Measurements from ENCODE around the gene ALDH1A2.

The ALDH1A2 gene

DNA sequence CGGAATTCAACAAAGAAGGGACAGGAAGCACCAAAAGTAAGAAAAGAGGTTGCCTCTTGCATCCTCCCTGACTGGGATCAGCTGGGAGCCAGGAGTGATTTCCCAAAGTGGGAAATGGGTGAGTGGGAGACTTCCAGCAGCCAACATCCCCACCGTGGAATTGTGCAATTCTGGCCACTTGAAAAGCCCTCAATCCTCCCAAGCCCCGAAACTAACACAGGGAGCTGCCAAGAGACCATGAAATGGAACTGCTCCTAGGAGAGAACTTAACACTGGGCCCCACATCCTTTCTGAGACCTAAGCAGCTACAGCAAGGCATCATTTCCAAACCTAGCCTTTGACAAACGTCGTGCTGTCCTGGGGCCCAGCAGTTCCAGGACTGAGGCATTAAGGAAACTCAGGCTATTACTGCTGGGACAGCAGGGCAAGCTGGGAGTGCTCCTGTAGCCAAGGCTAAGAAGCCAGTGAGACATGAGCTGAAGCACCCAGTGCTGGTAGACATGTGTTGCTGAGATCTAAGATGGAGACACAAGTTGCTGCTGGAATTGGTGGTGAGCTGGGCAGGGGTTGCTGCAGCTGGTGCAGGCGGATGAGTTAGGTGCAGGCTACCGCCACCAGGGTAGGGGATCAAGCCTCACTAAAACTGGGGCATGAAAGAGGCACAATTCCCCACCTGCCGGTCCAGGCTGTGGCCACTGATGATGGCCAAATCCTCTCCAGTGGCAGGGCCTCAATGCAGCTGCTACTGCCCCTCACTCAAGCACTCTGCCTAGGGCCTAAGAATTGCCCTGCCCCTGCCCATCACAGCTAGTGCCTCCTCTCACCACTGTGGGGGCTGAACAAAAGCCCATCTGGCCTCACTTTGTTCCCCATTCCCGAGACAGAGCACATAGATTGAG lies 43.9 kb downstream of the ALDH1A2 start:
- Histone ChIP-seq H3K27me3 (ENCODE audit: insufficient read depth, low read length) (no peaks in the 10 kb centered on the region), H3K23ac (ENCODE audit: low read length) (no peak overlapping the region), H3K9me3 (ENCODE audit: insufficient read depth, low read depth, low read length) (peaks cover 10% of the 10 kb centered on the region), H2BK120ac (ENCODE audit: insufficient read depth, low read length, poor library complexity) (no peak overlapping the region), H3K18ac (ENCODE audit: low read length) (no peak overlapping the region), H2BK5ac (ENCODE audit: low read depth, low read length, poor library complexity) (no peak overlapping the region), H3K79me1 (ENCODE audit: low read length) (no peaks in the 10 kb centered on the region), H3K27ac (ENCODE audit: low read depth, low read length) (no peak overlapping the region), H3K9ac (ENCODE audit: low read length) (no peak overlapping the region), H4K8ac (ENCODE audit: low read depth, low read length) (no peak overlapping the region), H3K4me3 (ENCODE audit: low read depth, low read length) (no peak overlapping the region), H3K4me1 (ENCODE audit: control insufficient read depth in 1 of 2, insufficient read depth in 2 of 2, low read length in 2 of 2) (no peaks in the 10 kb centered on the region), H2AFZ (ENCODE audit: insufficient read depth, low read length, poor library complexity) (no peak overlapping the region), H3K4me2 (ENCODE audit: low read length) (no peak overlapping the region), H3K14ac (ENCODE audit: low read length) (no peak overlapping the region), H4K12ac (ENCODE audit: low read depth, low read length) (no peak overlapping the region), H3K36me3 (ENCODE audit: control insufficient read depth in 1 of 2, insufficient read depth in 2 of 2, low read length in 2 of 2) (peaks cover 0 to 3% of the 10 kb centered on the region in 2 experiments), H3K4ac (ENCODE audit: low read depth, low read length) (no peak overlapping the region), H2BK12ac (ENCODE audit: low read length) (no peak overlapping the region), H4K91ac (ENCODE audit: low read depth, low read length) (no peak overlapping the region), H2AK5ac (ENCODE audit: low read length) (no peak overlapping the region), H3K79me2 (ENCODE audit: control insufficient read depth, insufficient read depth, low read length, poor library complexity) (no peaks in the 10 kb centered on the region)
- WGBS (ENCODE audit: extremely low coverage, insufficient coverage, insufficient read length) = no CpG with 5 or more reads among the region's 9 CpGs
- no peak for DNase-seq

DNA sequence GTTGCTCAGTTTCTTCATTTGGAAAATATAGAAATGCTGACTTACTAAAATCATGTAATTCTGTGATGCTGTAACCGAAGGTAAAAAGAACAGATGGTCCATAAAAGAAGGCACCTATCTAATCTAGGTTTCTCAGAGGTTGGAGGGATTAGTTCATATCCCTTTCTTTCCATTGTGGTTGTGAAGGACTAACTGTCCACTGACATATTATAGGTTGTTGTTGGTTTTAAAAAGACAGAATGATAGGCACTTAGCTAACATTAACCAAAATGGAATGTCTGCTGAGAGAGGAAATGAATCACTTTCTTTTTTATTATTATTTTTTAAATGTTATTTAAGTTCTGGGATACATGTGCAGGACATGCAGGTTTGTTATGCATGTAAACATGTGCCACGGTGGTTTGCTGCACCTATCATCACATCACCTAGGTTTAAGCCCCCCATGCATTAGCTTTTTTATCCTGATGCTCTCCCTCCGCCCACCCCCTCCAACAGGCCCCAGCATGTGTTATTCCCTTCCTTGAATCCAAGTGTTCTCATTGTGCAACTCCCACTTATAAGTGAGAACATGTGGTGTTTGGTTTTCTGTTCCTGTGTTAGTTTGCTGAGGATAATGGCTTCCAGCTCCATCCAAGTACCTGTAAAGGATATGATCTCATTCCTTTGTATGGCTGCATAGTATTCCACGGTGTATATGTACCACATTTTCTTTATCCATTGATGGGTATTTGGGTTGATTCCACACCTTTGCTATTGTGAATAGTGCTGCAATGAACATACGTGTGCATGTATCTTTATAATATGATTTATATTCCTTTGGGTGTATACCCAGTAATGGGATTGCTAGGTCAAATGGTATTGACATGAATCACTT lies 45.8 kb downstream of the ALDH1A2 start:
- no peak overlapping the region for H3K18ac ChIP-seq (ENCODE audit: low read length)
- no peak overlapping the region for H3K27ac ChIP-seq (ENCODE audit: low read depth, low read length)
- WGBS (ENCODE audit: extremely low coverage, insufficient coverage, insufficient read length) = no CpG with 5 or more reads among the region's 5 CpGs
- no peaks in the 10 kb centered on the region for H3K27me3 ChIP-seq (ENCODE audit: insufficient read depth, low read length)
- peaks cover 6% of the 10 kb centered on the region for H3K9me3 ChIP-seq (ENCODE audit: insufficient read depth, low read depth, low read length)
- no peak overlapping the region for H3K9ac ChIP-seq (ENCODE audit: low read length)
- H3K4me3 ChIP-seq (ENCODE audit: low read depth, low read length) = no peak overlapping the region
- H2AFZ ChIP-seq (ENCODE audit: insufficient read depth, low read length, poor library complexity) = no peak overlapping the region
- no peak overlapping the region for H4K91ac ChIP-seq (ENCODE audit: low read depth, low read length)
- no peak overlapping the region for H2AK5ac ChIP-seq (ENCODE audit: low read length)
- H3K79me2 ChIP-seq (ENCODE audit: control insufficient read depth, insufficient read depth, low read length, poor library complexity) = no peaks in the 10 kb centered on the region
- H3K14ac ChIP-seq (ENCODE audit: low read length) = no peak overlapping the region
- H2BK5ac ChIP-seq (ENCODE audit: low read depth, low read length, poor library complexity) = no peak overlapping the region
- H3K23ac ChIP-seq (ENCODE audit: low read length) = no peak overlapping the region
- H3K79me1 ChIP-seq (ENCODE audit: low read length) = no peaks in the 10 kb centered on the region
- no peak overlapping the region for H2BK12ac ChIP-seq (ENCODE audit: low read length)
- no peaks in the 10 kb centered on the region for H3K36me3 ChIP-seq (ENCODE audit: control insufficient read depth in 1 of 2, insufficient read depth in 2 of 2, low read length in 2 of 2)
- no peak overlapping the region for H4K8ac ChIP-seq (ENCODE audit: low read depth, low read length)
- H3K4ac ChIP-seq (ENCODE audit: low read depth, low read length) = no peak overlapping the region
- no peak overlapping the region for H2BK120ac ChIP-seq (ENCODE audit: insufficient read depth, low read length, poor library complexity)
- H4K12ac ChIP-seq (ENCODE audit: low read depth, low read length) = no peak overlapping the region
- no peak overlapping the region for H3K4me2 ChIP-seq (ENCODE audit: low read length)
- no peak for DNase-seq
- H3K4me1 ChIP-seq (ENCODE audit: control insufficient read depth in 1 of 2, insufficient read depth in 2 of 2, low read length in 2 of 2) = no peaks in the 10 kb centered on the region

DNA sequence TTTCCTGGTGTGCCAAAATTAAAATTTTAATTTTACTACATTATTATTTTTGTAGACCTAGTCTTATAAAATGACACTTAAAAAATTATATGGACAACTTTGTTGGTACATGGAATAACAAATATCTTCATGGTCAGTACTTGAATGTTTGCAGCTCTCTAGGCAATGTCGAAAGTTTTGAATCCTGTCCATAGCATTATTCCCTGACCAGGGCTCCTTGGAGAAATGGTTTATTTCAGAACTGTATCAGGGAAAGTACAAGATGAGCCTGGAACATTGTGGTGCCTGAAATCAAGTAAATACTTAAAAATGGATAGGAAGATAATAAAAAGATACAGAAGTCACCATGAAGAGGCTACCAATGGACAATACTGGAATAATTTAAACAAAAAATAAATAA lies 47.6 kb downstream of the ALDH1A2 start:
- H3K4me1 ChIP-seq (ENCODE audit: control insufficient read depth in 1 of 2, insufficient read depth in 2 of 2, low read length in 2 of 2) = no peaks in the 10 kb centered on the region
- no peaks in the 10 kb centered on the region for H3K36me3 ChIP-seq (ENCODE audit: control insufficient read depth in 1 of 2, insufficient read depth in 2 of 2, low read length in 2 of 2)
- H2AFZ ChIP-seq (ENCODE audit: insufficient read depth, low read length, poor library complexity) = no peak overlapping the region
- H3K18ac ChIP-seq (ENCODE audit: low read length) = no peak overlapping the region
- H3K27ac ChIP-seq (ENCODE audit: low read depth, low read length) = no peak overlapping the region
- H2BK5ac ChIP-seq (ENCODE audit: low read depth, low read length, poor library complexity) = no peak overlapping the region
- no peak overlapping the region for H2BK12ac ChIP-seq (ENCODE audit: low read length)
- no peak overlapping the region for H3K4me3 ChIP-seq (ENCODE audit: low read depth, low read length)
- H2BK120ac ChIP-seq (ENCODE audit: insufficient read depth, low read length, poor library complexity) = no peak overlapping the region
- no peak overlapping the region for H2AK5ac ChIP-seq (ENCODE audit: low read length)
- H4K8ac ChIP-seq (ENCODE audit: low read depth, low read length) = no peak overlapping the region
- H3K27me3 ChIP-seq (ENCODE audit: insufficient read depth, low read length) = no peaks in the 10 kb centered on the region
- no CpG with 5 or more reads among the region's 1 CpG for whole genome bisulfite sequencing (ENCODE audit: extremely low coverage, insufficient coverage, insufficient read length)
- H3K79me1 ChIP-seq (ENCODE audit: low read length) = no peaks in the 10 kb centered on the region
- no peak overlapping the region for H3K23ac ChIP-seq (ENCODE audit: low read length)
- H3K4me2 ChIP-seq (ENCODE audit: low read length) = no peak overlapping the region
- no peak overlapping the region for H3K14ac ChIP-seq (ENCODE audit: low read length)
- H4K91ac ChIP-seq (ENCODE audit: low read depth, low read length) = no peak overlapping the region
- H3K9ac ChIP-seq (ENCODE audit: low read length) = no peak overlapping the region
- H3K9me3 ChIP-seq (ENCODE audit: insufficient read depth, low read depth, low read length) = peaks cover 4% of the 10 kb centered on the region
- H4K12ac ChIP-seq (ENCODE audit: low read depth, low read length) = no peak overlapping the region
- H3K4ac ChIP-seq (ENCODE audit: low read depth, low read length) = no peak overlapping the region
- no peaks in the 10 kb centered on the region for H3K79me2 ChIP-seq (ENCODE audit: control insufficient read depth, insufficient read depth, low read length, poor library complexity)
- no peak for DNase-seq

DNA sequence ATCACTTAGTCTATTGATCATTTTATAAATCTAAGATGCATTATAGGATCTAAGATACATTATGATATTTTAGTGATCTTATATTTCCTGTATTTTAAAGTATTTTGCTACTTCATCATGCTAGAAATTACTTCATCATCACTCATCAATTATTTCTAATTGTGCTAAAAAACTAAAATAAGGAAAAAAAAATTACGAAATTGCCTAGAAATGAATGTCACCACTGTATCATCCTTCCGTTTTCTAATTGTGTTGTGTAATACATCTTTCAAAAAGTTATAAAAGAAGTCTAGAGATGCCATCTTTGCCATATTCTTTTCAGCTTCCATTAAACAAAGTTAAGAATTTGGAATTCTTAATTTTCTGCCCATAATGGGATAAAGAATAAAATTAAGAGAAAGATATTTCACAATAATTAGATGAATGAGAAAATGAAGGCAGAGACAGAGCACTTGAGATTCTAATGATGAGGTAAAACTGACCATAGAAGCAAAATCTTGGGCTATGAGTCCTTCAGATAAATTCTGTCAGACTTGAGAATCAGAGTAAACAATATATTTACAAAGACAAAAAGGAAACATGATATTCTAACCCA lies 48.8 kb downstream of the ALDH1A2 start:
- H3K4ac ChIP-seq (ENCODE audit: low read depth, low read length) = no peak overlapping the region
- no peak overlapping the region for H4K12ac ChIP-seq (ENCODE audit: low read depth, low read length)
- H3K14ac ChIP-seq (ENCODE audit: low read length) = no peak overlapping the region
- no peaks in the 10 kb centered on the region for H3K79me2 ChIP-seq (ENCODE audit: control insufficient read depth, insufficient read depth, low read length, poor library complexity)
- H3K27ac ChIP-seq (ENCODE audit: low read depth, low read length) = no peak overlapping the region
- H3K4me1 ChIP-seq (ENCODE audit: control insufficient read depth in 1 of 2, insufficient read depth in 2 of 2, low read length in 2 of 2) = no peaks in the 10 kb centered on the region
- no peaks in the 10 kb centered on the region for H3K36me3 ChIP-seq (ENCODE audit: control insufficient read depth in 1 of 2, insufficient read depth in 2 of 2, low read length in 2 of 2)
- no peaks in the 10 kb centered on the region for H3K79me1 ChIP-seq (ENCODE audit: low read length)
- H3K9me3 ChIP-seq (ENCODE audit: insufficient read depth, low read depth, low read length) = no peaks in the 10 kb centered on the region
- H3K18ac ChIP-seq (ENCODE audit: low read length) = no peak overlapping the region
- no peaks in the 10 kb centered on the region for H3K27me3 ChIP-seq (ENCODE audit: insufficient read depth, low read length)
- H3K4me2 ChIP-seq (ENCODE audit: low read length) = no peak overlapping the region
- no peak overlapping the region for H2BK5ac ChIP-seq (ENCODE audit: low read depth, low read length, poor library complexity)
- H4K8ac ChIP-seq (ENCODE audit: low read depth, low read length) = no peak overlapping the region
- no CpG with 5 or more reads among the region's 2 CpGs for WGBS (ENCODE audit: extremely low coverage, insufficient coverage, insufficient read length)
- H2AK5ac ChIP-seq (ENCODE audit: low read length) = no peak overlapping the region
- H3K9ac ChIP-seq (ENCODE audit: low read length) = no peak overlapping the region
- no peak for DNase-seq
- H2BK120ac ChIP-seq (ENCODE audit: insufficient read depth, low read length, poor library complexity) = no peak overlapping the region
- H2AFZ ChIP-seq (ENCODE audit: insufficient read depth, low read length, poor library complexity) = no peak overlapping the region
- no peak overlapping the region for H3K23ac ChIP-seq (ENCODE audit: low read length)
- no peak overlapping the region for H3K4me3 ChIP-seq (ENCODE audit: low read depth, low read length)
- no peak overlapping the region for H2BK12ac ChIP-seq (ENCODE audit: low read length)
- H4K91ac ChIP-seq (ENCODE audit: low read depth, low read length) = no peak overlapping the region
